Measurements from ENCODE around the gene PCNT. TPM values are rescaled to one million over a fixed set of nuclear protein-coding genes. Genes with fewer than 3 reads are reported as not detected.

Gene PCNT
- total and polyA plus RNA-seq, 9 of the 15 experiments (the other 6 are each of a cell fraction or from before 2014, with no cell fraction given) = 9.1 to 53.5 (median 31.3) TPM

DNA sequence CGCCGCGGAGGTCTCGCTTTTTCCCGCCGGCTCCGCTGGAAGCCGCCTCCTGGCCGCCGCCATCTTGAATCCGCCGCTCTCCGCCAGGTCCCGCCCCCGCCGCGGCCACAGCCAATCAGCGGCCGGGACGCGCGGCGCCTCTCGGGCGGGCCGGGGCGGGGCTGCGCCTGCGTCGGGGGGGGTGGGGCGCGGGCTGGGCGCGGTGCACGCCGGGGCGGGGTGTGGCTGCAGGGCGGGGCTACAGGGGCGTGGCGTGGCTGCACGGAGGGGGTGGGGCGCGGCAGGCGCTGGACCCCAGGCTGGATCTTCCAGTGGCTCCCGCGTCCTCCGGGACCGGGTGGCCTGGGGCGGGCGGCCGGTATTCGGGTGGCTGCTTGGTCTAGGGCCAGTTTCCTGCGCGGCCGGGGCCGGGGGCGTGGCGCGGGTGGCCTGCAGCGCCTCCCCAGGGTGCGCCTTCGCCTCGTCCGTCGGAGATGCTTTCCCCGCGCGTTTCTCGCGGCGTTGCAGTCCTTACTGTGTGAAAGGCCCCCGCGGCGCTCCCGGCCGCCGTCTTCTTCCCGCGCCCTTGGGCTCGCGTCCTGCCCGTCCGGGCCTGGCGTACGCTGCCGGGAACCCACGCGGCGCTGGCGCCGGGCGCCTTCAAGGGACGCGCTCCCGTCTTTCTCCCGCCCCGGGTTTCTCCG is 575 bp downstream of the PCNT start (continued):
- TF ChIP-seq, protein P1, sequence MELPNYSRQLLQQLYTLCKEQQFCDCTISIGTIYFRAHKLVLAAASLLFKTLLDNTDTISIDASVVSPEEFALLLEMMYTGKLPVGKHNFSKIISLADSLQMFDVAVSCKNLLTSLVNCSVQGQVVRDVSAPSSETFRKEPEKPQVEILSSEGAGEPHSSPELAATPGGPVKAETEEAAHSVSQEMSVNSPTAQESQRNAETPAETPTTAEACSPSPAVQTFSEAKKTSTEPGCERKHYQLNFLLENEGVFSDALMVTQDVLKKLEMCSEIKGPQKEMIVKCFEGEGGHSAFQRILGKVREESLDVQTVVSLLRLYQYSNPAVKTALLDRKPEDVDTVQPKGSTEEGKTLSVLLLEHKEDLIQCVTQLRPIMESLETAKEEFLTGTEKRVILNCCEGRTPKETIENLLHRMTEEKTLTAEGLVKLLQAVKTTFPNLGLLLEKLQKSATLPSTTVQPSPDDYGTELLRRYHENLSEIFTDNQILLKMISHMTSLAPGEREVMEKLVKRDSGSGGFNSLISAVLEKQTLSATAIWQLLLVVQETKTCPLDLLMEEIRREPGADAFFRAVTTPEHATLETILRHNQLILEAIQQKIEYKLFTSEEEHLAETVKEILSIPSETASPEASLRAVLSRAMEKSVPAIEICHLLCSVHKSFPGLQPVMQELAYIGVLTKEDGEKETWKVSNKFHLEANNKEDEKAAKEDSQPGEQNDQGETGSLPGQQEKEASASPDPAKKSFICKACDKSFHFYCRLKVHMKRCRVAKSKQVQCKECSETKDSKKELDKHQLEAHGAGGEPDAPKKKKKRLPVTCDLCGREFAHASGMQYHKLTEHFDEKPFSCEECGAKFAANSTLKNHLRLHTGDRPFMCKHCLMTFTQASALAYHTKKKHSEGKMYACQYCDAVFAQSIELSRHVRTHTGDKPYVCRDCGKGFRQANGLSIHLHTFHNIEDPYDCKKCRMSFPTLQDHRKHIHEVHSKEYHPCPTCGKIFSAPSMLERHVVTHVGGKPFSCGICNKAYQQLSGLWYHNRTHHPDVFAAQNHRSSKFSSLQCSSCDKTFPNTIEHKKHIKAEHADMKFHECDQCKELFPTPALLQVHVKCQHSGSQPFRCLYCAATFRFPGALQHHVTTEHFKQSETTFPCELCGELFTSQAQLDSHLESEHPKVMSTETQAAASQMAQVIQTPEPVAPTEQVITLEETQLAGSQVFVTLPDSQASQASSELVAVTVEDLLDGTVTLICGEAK (IDR thresholded peaks at IDR 0.05) = no peak; the same call in 1 of the 2 replicates
- TF ChIP-seq, protein P1 (CRISPR knock-in tag; IDR thresholded peaks at IDR 0.05) = no peak
- TF ChIP-seq, protein P2, sequence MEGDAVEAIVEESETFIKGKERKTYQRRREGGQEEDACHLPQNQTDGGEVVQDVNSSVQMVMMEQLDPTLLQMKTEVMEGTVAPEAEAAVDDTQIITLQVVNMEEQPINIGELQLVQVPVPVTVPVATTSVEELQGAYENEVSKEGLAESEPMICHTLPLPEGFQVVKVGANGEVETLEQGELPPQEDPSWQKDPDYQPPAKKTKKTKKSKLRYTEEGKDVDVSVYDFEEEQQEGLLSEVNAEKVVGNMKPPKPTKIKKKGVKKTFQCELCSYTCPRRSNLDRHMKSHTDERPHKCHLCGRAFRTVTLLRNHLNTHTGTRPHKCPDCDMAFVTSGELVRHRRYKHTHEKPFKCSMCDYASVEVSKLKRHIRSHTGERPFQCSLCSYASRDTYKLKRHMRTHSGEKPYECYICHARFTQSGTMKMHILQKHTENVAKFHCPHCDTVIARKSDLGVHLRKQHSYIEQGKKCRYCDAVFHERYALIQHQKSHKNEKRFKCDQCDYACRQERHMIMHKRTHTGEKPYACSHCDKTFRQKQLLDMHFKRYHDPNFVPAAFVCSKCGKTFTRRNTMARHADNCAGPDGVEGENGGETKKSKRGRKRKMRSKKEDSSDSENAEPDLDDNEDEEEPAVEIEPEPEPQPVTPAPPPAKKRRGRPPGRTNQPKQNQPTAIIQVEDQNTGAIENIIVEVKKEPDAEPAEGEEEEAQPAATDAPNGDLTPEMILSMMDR (IDR thresholded peaks at IDR 0.05 in 2 of 3, conservative IDR thresholded peaks at IDR 0.05 in 1 of 3; ENCODE audit: insufficient read depth in 2 of 3, low read depth in 1 of 3, low read length in 3 of 3) = peak; percentile 15 to 38 (median 25); a peak in 3 of 6 replicates
- peak; percentile 56; the same call in 1 of the 2 replicates for TF ChIP-seq L3MBTL2 (IDR thresholded peaks at IDR 0.05)
- TF ChIP-seq CREB1 (IDR thresholded peaks at IDR 0.05) = no peak
- peak; percentile 57; the same call in 1 of the 2 replicates for TF ChIP-seq CREB1 (CRISPR knock-in tag; IDR thresholded peaks at IDR 0.05)
- peak; percentile 78; the same call in 1 of the 2 replicates for TF ChIP-seq FOXK1 (CRISPR knock-in tag; IDR thresholded peaks at IDR 0.05; ENCODE audit: borderline replicate concordance)
- TF ChIP-seq MBD2 (IDR thresholded peaks at IDR 0.05; ENCODE audit: borderline replicate concordance, low read depth) = no peak
- TF ChIP-seq ZNF57 (CRISPR knock-in tag; IDR thresholded peaks at IDR 0.05) = no peak
- TF ChIP-seq KAT8 (IDR thresholded peaks at IDR 0.05; ENCODE audit: low read depth) = no peak
- TF ChIP-seq RBM14 (IDR thresholded peaks at IDR 0.05; ENCODE audit: borderline replicate concordance, insufficient read depth, low read depth, low read length) = 0 out of 2 replicates have a peak, but pooled peaks have one; percentile 23
- TF ChIP-seq FOXJ2 (tag; IDR thresholded peaks at IDR 0.05) = no peak; the same call in none of the 2 replicates
- TF ChIP-seq ZFPM2 (CRISPR knock-in tag; IDR thresholded peaks at IDR 0.05) = no peak
- peak; percentile 60; the same call in 1 of the 2 replicates for TF ChIP-seq ZNF717 (CRISPR knock-in tag; IDR thresholded peaks at IDR 0.05)
- TF ChIP-seq NFE2L1 (tag; IDR thresholded peaks at IDR 0.05; ENCODE audit: borderline replicate concordance, low read depth) = no peak
- TF ChIP-seq SMARCC2 (IDR thresholded peaks at IDR 0.05; ENCODE audit: low read depth) = no peak
- TF ChIP-seq RBM34 (IDR thresholded peaks at IDR 0.05; ENCODE audit: borderline replicate concordance, insufficient read depth, low read length) = no peak; the same call in 1 of the 2 replicates
- TF ChIP-seq RCOR1 (IDR thresholded peaks at IDR 0.05; ENCODE audit: borderline replicate concordance in 1 of 2, low read depth in 2 of 2, low read length in 2 of 2) = no peak
